ENCODE data around the gene KYNU. TPM values are rescaled to one million over a fixed set of nuclear protein-coding genes. Genes with fewer than 3 reads are reported as not detected.
A peak's percentile ranks its signal among the peaks of the same experiment; 100 is the strongest.

The KYNU gene
- total and polyA plus RNA-seq, 2 of the 13 experiments (the other 11 are each of a cell fraction or from before 2014, with no cell fraction given), result 21.9 to 68.6 TPM

DNA sequence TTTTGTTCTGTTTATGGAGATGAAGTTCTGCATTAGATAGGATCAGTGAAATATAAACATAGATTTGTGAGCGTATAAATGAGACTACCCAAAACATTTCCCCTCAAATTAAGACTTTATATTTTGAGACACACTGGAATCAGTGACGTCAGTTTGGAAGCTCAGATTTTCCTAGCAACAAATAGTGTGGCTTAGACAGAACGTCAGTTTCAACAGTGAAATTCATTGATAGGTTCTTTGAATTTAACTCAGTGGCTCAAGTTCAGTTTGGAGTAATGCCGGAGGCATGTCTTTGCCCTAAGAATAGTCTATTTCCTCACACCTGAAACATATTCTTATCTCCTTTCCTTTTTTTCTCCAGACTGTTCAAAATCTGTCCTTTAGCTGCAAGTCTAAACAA, 138.2 kb downstream of the KYNU start:
- intact Hi-C loops (cut with micrococcal nuclease; ENCODE audit: unreplicated experiment), result no loop called here

DNA sequence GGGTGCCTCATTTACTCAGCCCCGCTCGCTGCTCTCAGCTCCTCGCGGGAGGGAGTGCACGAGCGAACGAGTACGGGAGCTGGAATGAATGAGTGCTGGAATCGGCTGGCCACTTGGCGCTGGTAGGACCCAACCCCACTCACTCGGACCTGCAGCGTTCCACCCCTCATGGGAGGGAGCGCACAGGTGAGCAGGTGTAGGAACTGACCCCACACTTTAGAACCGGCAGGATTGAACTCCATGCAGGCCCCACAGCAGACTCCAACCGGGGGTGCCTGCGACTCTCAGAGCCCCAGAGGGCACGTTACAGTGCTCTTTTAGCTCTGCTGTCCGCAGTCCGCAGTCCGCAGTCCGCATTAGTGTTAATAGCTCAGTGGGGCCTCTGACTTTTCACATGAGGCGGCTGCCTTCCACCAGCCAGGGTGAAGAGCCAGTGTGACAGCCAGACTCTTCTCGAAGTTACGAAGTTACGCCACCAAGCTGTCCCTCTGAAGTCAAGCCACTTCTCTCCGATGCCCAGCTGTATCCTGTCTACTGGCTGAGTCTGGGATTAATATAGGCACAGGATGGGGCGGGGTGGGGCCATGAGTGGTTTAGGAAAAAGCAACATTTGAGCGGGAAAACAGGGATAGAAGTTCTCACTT, 149.1 kb downstream of the KYNU start:
- ChIA-PET CTCF (ENCODE audit: low intra/inter-chr PET ratio, low total read pairs) (no interaction called here), POLR2A (no interaction called here)
- intact Hi-C loops (cut with micrococcal nuclease; ENCODE audit: unreplicated experiment), result no loop called here
- Histone ChIP-seq H3K36me3 (replicated peaks in 1 of 2; ENCODE audit: control insufficient read depth in 1 of 2, insufficient read depth in 2 of 2, low read length in 2 of 2) (peaks cover 4 to 12% of the 10 kb centered on the region in 2 experiments; a peak in 4 of 5 replicates), H3K4me1 (ENCODE audit: insufficient read depth, low read length) (no peaks in the 10 kb centered on the region), H3K4me3 (replicated peaks in 1 of 3; ENCODE audit: insufficient read depth in 1 of 3, low read depth in 2 of 3, low read length in 3 of 3) (no peak overlapping the region), H3K9me3 (ENCODE audit: low read length) (no peaks in the 10 kb centered on the region), H4K20me1 (ENCODE audit: insufficient read depth, low read length) (no peaks in the 10 kb centered on the region), H3K27me3 (ENCODE audit: control insufficient read depth in 1 of 2, insufficient read depth in 2 of 2, low read length in 2 of 2) (no peaks in the 10 kb centered on the region), H3K79me2 (ENCODE audit: insufficient read depth, low read length) (no peaks in the 10 kb centered on the region), H3K27ac (ENCODE audit: extremely low read length, insufficient read depth, low read length) (no peak overlapping the region), H2AFZ (ENCODE audit: low read length) (no peak overlapping the region), H3K4me2 (ENCODE audit: low read depth, low read length) (no peak overlapping the region), H3K9ac (ENCODE audit: insufficient read depth, low read depth, low read length) (no peak overlapping the region)
- DNase-seq (ENCODE audit: low spot score) (no peak), ATAC-seq (peak; percentile 43), FAIRE-seq (no peak)
- in situ Hi-C loops (cut with HindIII; ENCODE audit: extremely low pct_ligation_motif_present, low pct_unique_long_range_greater_than_20kb), result no loop called here
- BruUV-seq (replicated peaks), result no TSS peak
- TF ChIP-seq ZNF687 (CRISPR knock-in tag; IDR thresholded peaks at IDR 0.05) (0 out of 2 replicates have a peak, but pooled peaks have one; percentile 9), RBFOX2 (IDR thresholded peaks at IDR 0.05; ENCODE audit: low read depth, low read length) (no peak), AGO1 (IDR thresholded peaks at IDR 0.05; ENCODE audit: low read depth, low read length, poor library complexity, severe bottlenecking) (peak; percentile 36), AGO2 (optimal IDR thresholded peaks at IDR 0.05; ENCODE audit: low read depth, low read length) (peak; percentile 28)
- 95% methylated on average over 28 of the region's 28 CpGs for WGBS (ENCODE audit: low lambda C conversion rate)

More for the DNA sequence above, 138.2 kb downstream of the KYNU start:
- Histone ChIP-seq H2AFZ (ENCODE audit: low read length) (no peak overlapping the region), H3K9me3 (ENCODE audit: low read length) (no peaks in the 10 kb centered on the region), H3K9ac (ENCODE audit: insufficient read depth, low read depth, low read length) (no peak overlapping the region), H3K79me2 (ENCODE audit: insufficient read depth, low read length) (no peaks in the 10 kb centered on the region), H4K20me1 (ENCODE audit: insufficient read depth, low read length) (no peaks in the 10 kb centered on the region), H3K4me2 (ENCODE audit: low read depth, low read length) (no peak overlapping the region), H3K4me3 (replicated peaks in 1 of 3; ENCODE audit: insufficient read depth in 1 of 3, low read depth in 2 of 3, low read length in 3 of 3) (no peak overlapping the region), H3K4me1 (ENCODE audit: insufficient read depth, low read length) (no peaks in the 10 kb centered on the region), H3K27ac (ENCODE audit: extremely low read length, insufficient read depth, low read length) (no peak overlapping the region), H3K27me3 (ENCODE audit: control insufficient read depth in 1 of 2, insufficient read depth in 2 of 2, low read length in 2 of 2) (no peaks in the 10 kb centered on the region; a peak in 1 of 5 replicates), H3K36me3 (replicated peaks in 1 of 2; ENCODE audit: control insufficient read depth in 1 of 2, insufficient read depth in 2 of 2, low read length in 2 of 2) (0 out of 5 replicates have a peak, but pooled peaks cover 0 to 5% of the 10 kb centered on the region in 2 experiments)
- DNase-seq (ENCODE audit: low spot score) (no peak), ATAC-seq (no peak), FAIRE-seq (no peak)
- POLR2A ChIA-PET, result no interaction called here
- TF ChIP-seq NFKBIZ (CRISPR knock-in tag; IDR thresholded peaks at IDR 0.05) (no peak), AGO1 (IDR thresholded peaks at IDR 0.05; ENCODE audit: low read depth, low read length, poor library complexity, severe bottlenecking) (no peak), ZNF30 (CRISPR knock-in tag; IDR thresholded peaks at IDR 0.05) (no peak), ZNF558 (CRISPR knock-in tag; IDR thresholded peaks at IDR 0.05; ENCODE audit: borderline replicate concordance) (no peak), ATM (IDR thresholded peaks at IDR 0.05; ENCODE audit: borderline replicate concordance) (no peak), ZNF326 (CRISPR knock-in tag; IDR thresholded peaks at IDR 0.05; ENCODE audit: borderline replicate concordance) (no peak), HNF4G (IDR thresholded peaks at IDR 0.05; ENCODE audit: borderline replicate concordance, low read depth, low read length) (no peak), HNF4G (CRISPR knock-in tag; IDR thresholded peaks at IDR 0.05; ENCODE audit: borderline replicate concordance, low read depth) (no peak)
- CTCF ChIA-PET (ENCODE audit: low intra/inter-chr PET ratio, low total read pairs), result no interaction called here
- WGBS (ENCODE audit: low lambda C conversion rate), result 97% methylated on average over 4 of the region's 4 CpGs
- BruUV-seq (replicated peaks), result no TSS peak
- in situ Hi-C loops (cut with HindIII; ENCODE audit: extremely low pct_ligation_motif_present, low pct_unique_long_range_greater_than_20kb), result no loop called here

All from HepG2 (cell line).